GM13977 (cell line): ENCODE results near the gene SLC15A1.
"Not testable (repeated sequence)": the region's sequence is repeated elsewhere in the genome, so short reads cannot be mapped to it uniquely, and the experiment has no call there.

Source experiments
- DNase-seq: peaks from one replicate; pipeline ENCODE4 v3.0.0; 2012; ENCODE audit warnings: low spot score
- in situ Hi-C: fragments of 300-500 bp; cut with MboI; formaldehyde crosslinking; loops from one replicate; pipeline ENCODE4 v1.12.0; 2022; ENCODE audit warnings: low sequenced_read_pairs, low pct_unique_long_range_greater_than_20kb, mixed read lengths, inconsistent platforms; ENCODE audit not compliant: unreplicated experiment
- TF ChIP-seq, protein P1 (sequence below): IDR thresholded peaks from 2 replicates; pipeline ENCODE4 v1.5.1; 2012; ENCODE audit warnings: mild to moderate bottlenecking, control low read depth; ENCODE audit not compliant: insufficient read depth; ENCODE audit errors: extremely low read depth, missing control alignments

SLC15A1 gene

GRCh38 chr13:98647121-98647520 lies 105.4 kb downstream of the SLC15A1 start:
- TF ChIP-seq, protein P1, sequence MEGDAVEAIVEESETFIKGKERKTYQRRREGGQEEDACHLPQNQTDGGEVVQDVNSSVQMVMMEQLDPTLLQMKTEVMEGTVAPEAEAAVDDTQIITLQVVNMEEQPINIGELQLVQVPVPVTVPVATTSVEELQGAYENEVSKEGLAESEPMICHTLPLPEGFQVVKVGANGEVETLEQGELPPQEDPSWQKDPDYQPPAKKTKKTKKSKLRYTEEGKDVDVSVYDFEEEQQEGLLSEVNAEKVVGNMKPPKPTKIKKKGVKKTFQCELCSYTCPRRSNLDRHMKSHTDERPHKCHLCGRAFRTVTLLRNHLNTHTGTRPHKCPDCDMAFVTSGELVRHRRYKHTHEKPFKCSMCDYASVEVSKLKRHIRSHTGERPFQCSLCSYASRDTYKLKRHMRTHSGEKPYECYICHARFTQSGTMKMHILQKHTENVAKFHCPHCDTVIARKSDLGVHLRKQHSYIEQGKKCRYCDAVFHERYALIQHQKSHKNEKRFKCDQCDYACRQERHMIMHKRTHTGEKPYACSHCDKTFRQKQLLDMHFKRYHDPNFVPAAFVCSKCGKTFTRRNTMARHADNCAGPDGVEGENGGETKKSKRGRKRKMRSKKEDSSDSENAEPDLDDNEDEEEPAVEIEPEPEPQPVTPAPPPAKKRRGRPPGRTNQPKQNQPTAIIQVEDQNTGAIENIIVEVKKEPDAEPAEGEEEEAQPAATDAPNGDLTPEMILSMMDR, result no peak
- in situ Hi-C loops, result no loop called here
- DNase-seq, result no peak

- TF ChIP-seq, protein P1, result no peak
- DNase-seq, result no peak
- in situ Hi-C loops, result no loop called here
These were observed 109.0 kb downstream of the SLC15A1 start for GRCh38 chr13:98643479-98643878.

GRCh38 chr13:98641075-98641474 lies 111.4 kb downstream of the SLC15A1 start:
- in situ Hi-C loops, result no loop called here
- TF ChIP-seq, protein P1, result no peak
- DNase-seq, result no peak

- in situ Hi-C loops, result not testable (repeated sequence)
These were observed 112.7 kb downstream of the SLC15A1 start for GRCh38 chr13:98639785-98640184.

DNA sequence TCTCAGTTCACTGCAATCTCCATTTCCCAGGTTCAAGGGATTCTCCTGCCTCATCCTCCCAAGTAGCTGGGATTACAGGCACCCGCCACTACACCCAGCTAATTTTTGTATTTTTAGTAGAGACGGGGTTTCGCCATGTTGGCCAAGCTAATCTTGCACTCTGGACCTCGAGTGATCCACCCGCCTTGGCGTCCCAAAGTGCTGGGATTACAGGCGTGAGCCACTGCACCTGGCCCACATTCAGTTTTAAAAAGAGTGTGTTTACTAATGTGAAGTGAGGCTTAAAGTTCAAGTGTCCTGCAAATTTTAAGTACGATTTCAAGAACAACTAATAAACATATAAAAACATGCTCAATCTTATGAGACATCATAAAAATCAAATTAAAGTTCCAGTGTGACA lies 114.1 kb downstream of the SLC15A1 start:
- DNase-seq, in situ Hi-C loops: not testable (repeated sequence)

More at GRCh38 chr13:98639785-98640184, 112.7 kb downstream of the SLC15A1 start:
- DNase-seq, result not testable (repeated sequence)
